GM12878 (cell line): Measurements from ENCODE around the gene SPATA19.

Experiments used
- KDM1A ChIP-seq: fragments of 200-600 bp; sonication (generic); IDR thresholded peaks from 2 replicates; pipeline ENCODE4 v1.6.1; 2016; ENCODE audit warnings: borderline replicate concordance
- TF ChIP-seq, protein P1 (sequence below), 3 experiments: IDR thresholded peaks in 2 of 3; conservative IDR thresholded peaks in 1 of 3; 2 replicates each; pipeline ENCODE4 v1.5.1; 2011; ENCODE audit warnings: low read depth in 3 of 3, low read length in 3 of 3, mild to moderate bottlenecking in 3 of 3, control low read depth in 2 of 3, moderate library complexity in 2 of 3, inconsistent platforms in 1 of 3, mixed read lengths in 1 of 3; ENCODE audit not compliant: control insufficient read depth in 2 of 3, insufficient read depth in 1 of 3; ENCODE audit errors: extremely low read depth in 1 of 3

DNA sequence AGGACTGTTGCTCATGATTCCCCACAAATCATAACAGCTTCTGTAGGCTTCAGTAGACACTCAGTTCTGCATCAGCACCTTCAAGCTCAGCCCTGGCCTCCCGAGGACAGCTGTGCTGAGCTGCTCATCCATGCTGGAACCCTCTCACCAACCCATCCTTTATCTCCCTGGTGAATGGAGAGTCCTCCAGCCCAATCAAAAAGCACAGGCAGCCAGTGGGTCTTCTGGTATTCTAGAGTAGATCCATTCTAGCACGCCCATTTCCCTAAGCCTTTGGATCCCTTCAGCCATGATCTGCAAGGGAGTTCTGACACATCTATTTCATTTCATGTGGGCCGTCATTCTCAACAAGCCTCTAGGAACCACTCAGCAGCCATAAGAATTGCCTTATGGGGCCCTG is 44.6 kb upstream of the SPATA19 start:
- TF ChIP-seq KDM1A = no peak
- TF ChIP-seq, protein P1, sequence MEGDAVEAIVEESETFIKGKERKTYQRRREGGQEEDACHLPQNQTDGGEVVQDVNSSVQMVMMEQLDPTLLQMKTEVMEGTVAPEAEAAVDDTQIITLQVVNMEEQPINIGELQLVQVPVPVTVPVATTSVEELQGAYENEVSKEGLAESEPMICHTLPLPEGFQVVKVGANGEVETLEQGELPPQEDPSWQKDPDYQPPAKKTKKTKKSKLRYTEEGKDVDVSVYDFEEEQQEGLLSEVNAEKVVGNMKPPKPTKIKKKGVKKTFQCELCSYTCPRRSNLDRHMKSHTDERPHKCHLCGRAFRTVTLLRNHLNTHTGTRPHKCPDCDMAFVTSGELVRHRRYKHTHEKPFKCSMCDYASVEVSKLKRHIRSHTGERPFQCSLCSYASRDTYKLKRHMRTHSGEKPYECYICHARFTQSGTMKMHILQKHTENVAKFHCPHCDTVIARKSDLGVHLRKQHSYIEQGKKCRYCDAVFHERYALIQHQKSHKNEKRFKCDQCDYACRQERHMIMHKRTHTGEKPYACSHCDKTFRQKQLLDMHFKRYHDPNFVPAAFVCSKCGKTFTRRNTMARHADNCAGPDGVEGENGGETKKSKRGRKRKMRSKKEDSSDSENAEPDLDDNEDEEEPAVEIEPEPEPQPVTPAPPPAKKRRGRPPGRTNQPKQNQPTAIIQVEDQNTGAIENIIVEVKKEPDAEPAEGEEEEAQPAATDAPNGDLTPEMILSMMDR (IDR thresholded peaks at IDR 0.05 in 2 of 3, conservative IDR thresholded peaks at IDR 0.05 in 1 of 3; ENCODE audit: control insufficient read depth in 2 of 3, extremely low read depth in 1 of 3, insufficient read depth in 1 of 3, low read depth in 3 of 3, low read length in 3 of 3) = no peak
